Psoas muscle (tissue), 8 donors: ENCODE measurements around the gene CKS1B. TPM values are rescaled to one million over a fixed set of nuclear protein-coding genes. Genes with fewer than 3 reads are reported as not detected.

ENCODE experiments used
- ATAC-seq, 4 donors: fragments of 200-7000 bp; cut with Tn5 transposase; one replicate each; pipeline ENCODE4 v1.9.1; 2020; ENCODE audit warnings: moderate library complexity in 3 of 4, mild to moderate bottlenecking in 2 of 4
- DNase-seq, 2 donors: peaks; one replicate each; pipeline ENCODE4 v3.0.0-alpha.2; 2020
- H3K27ac ChIP-seq: fragments of 200-600 bp; one replicate; pipeline ENCODE4 v1.8.0; 2022
- H3K27me3 ChIP-seq, 3 donors: fragments of 200-600 bp in 1 of 3; one replicate each; pipeline versions ENCODE4 v1.6.1 to v1.8.0; 2013 to 2022; ENCODE audit warnings: low read length in 2 of 3, mild to moderate bottlenecking in 2 of 3, moderate library complexity in 1 of 3; ENCODE audit not compliant: insufficient read depth in 3 of 3
- H3K36me3 ChIP-seq, 2 donors: fragments of 200-600 bp in 1 of 2; one replicate each; pipeline versions ENCODE4 v1.6.1 to v1.8.0; 2013 to 2022; ENCODE audit warnings: low read depth in 1 of 2, mild to moderate bottlenecking in 1 of 2, moderate library complexity in 1 of 2; ENCODE audit not compliant: insufficient read depth in 1 of 2
- H3K4me1 ChIP-seq: fragments of 200-600 bp; one replicate; pipeline ENCODE4 v1.8.0; 2022
- H3K4me3 ChIP-seq: fragments of 200-600 bp; one replicate; pipeline ENCODE4 v1.8.0; 2022; ENCODE audit warnings: mild to moderate bottlenecking
- H3K9me3 ChIP-seq: fragments of 200-600 bp; one replicate; pipeline ENCODE4 v1.8.0; 2022
- CTCF ChIP-seq: fragments of 200-600 bp; IDR thresholded peaks from one replicate; pipeline ENCODE4 v1.8.0; 2022; ENCODE audit warnings: antibody characterized with exemption
- WGBS, 3 donors: extraction: QIAGEN DNeasy Blood & Tissue Kit; methylation state at CpG; one replicate each; pipeline versions ENCODE4 v1.1.6 to v1.1.7; 2013; 5-methylcytosine and 5-hydroxymethylcytosine counted together
- intact Hi-C, 2 donors: fragments of 100-400 bp; cut with DNase I; formaldehyde crosslinking; loops; one replicate each; pipeline versions ENCODE4 v1.11.0 to v1.14.2; 2022
- polyA plus RNA-seq, 3 donors: library from polyadenylated mRNA; stranded (reverse); fragments of 200-250 nt; gene quantifications; one replicate each; pipeline ENCODE4 v1.2.3, GENCODE V29; 2013
- total RNA-seq, 4 donors: library from RNA; stranded (reverse); fragmentation: NEBNext Ultra II Directional in 2 of 4; extraction: Animal tissue kit (Norgen Biotek cat#: 25700) in 2 of 4; gene quantifications; one replicate each; pipeline versions ENCODE4 v1.2.1 to v1.2.4, GENCODE V29; 2021 to 2023
- donor health status: healthy with polysubstance abuse.
- donor health status: DM: no; HTN: no; CAD: no; lungs with moderate emphysema.
- donor health status: Bipolar disorder and iron deficiency.
- donor health status: healthy.
- donor health status: DM: yes; HTN: yes; CAD: no.
- donor health status: DM: no; HTN: no; CAD: no.
- donor health status: DM: no; HTN: no; CAD: no.
- donor health status: DM: yes; HTN: yes; CAD: no.

Gene CKS1B
- total and polyA plus RNA-seq, 7 donors, result 5.5 to 48.1 (median 12.1) TPM

GRCh38 chr1:155011004-155011416 is 36.5 kb downstream of the CKS1B start:
- H3K27me3 ChIP-seq, result no peaks in the 10 kb centered on the region
- DNase-seq (no peak), ATAC-seq (no peak)
- H3K9me3 ChIP-seq, result no peaks in the 10 kb centered on the region
- peaks cover 0 to 22% of the 10 kb centered on the region in 2 donors for H3K36me3 ChIP-seq
- intact Hi-C loops, result loop anchor here in 1 of 2 donors (5.0 kb wide), 1 partner anchor 39 kb away; the partner anchor contains the start of genes CKS1B and SHC1
- no peak overlapping the region for H3K4me3 ChIP-seq
- 53 to 68% (median 62%) methylated on average over 5 of the region's 5 CpGs for WGBS, 3 donors
- peak overlapping the region; percentile 23 for H3K27ac ChIP-seq
- H3K4me1 ChIP-seq, result peaks cover 52% of the 10 kb centered on the region
- no peak for TF ChIP-seq CTCF

GRCh38 chr1:155011437-155012025 is 37.0 kb downstream of the CKS1B start:
- intact Hi-C loops, result loop anchor here (1.0 to 5.0 kb wide), 2 partner anchors 36 to 39 kb away; partner anchors contain the start of genes CKS1B (in 1 of the 2) and SHC1 (in 1 of the 2)
- H3K4me3 ChIP-seq, result no peak overlapping the region
- 81 to 97% (median 84%) methylated on average over 6 of the region's 6 CpGs for WGBS, 3 donors
- no peak for DNase-seq
- no peaks in the 10 kb centered on the region for H3K9me3 ChIP-seq
- H3K27ac ChIP-seq, result peak overlapping the region; percentile 9
- H3K4me1 ChIP-seq, result peaks cover 49% of the 10 kb centered on the region
- peaks cover 0 to 27% of the 10 kb centered on the region in 2 donors for H3K36me3 ChIP-seq
- no peak for TF ChIP-seq CTCF
- H3K27me3 ChIP-seq, result no peaks in the 10 kb centered on the region
- ATAC-seq, result no peak

GRCh38 chr1:155012026-155012546 is 37.6 kb downstream of the CKS1B start:
- H3K4me1 ChIP-seq, result peaks cover 49% of the 10 kb centered on the region
- intact Hi-C loops, result loop anchor here (1.0 to 5.0 kb wide), 2 partner anchors 35 to 40 kb away; partner anchors contain the start of genes CKS1B (in 1 of the 2) and SHC1 (in 1 of the 2)

GRCh38 chr1:155012776-155013602 is 38.5 kb downstream of the CKS1B start:
- Histone ChIP-seq H3K36me3 (peaks cover 0 to 31% of the 10 kb centered on the region in 2 donors), H3K27me3 (no peaks in the 10 kb centered on the region), H3K9me3 (no peaks in the 10 kb centered on the region), H3K4me1 (peaks cover 47% of the 10 kb centered on the region), H3K4me3 (no peak overlapping the region), H3K27ac (peak overlapping the region; percentile 30)
- no peak for TF ChIP-seq CTCF
- ATAC-seq (no peak), DNase-seq (no peak)
- WGBS, 3 donors, result 59 to 69% (median 63%) methylated on average over 3 of the region's 3 CpGs
- intact Hi-C loops, result loop anchor here (1.0 to 5.0 kb wide), 2 partner anchors 34 to 41 kb away; partner anchors contain the start of genes CKS1B (in 1 of the 2) and SHC1 (in 1 of the 2)

More at GRCh38 chr1:155012026-155012546, 37.6 kb downstream of the CKS1B start:
- ATAC-seq (peak in 3 of 4 donors; percentile 29 to 63 (median 46)), DNase-seq (peak; percentile 80 to 89)
- Histone ChIP-seq H3K27me3 (no peaks in the 10 kb centered on the region), H3K36me3 (peaks cover 0 to 31% of the 10 kb centered on the region in 2 donors), H3K9me3 (no peaks in the 10 kb centered on the region), H3K4me3 (no peak overlapping the region), H3K27ac (peak overlapping the region; percentile 50)
- TF ChIP-seq CTCF, result no peak
- WGBS, 3 donors, result 4 to 28% (median 15%) methylated on average over 4 to 9 of the region's 9 CpGs
